Endothelial cell of umbilical vein (primary cell): ENCODE measurements around the gene PDLIM4.

Experiments
- EZH2 ChIP-seq: IDR thresholded peaks from 2 replicates; pipeline ENCODE4 v1.6.1; 2012; ENCODE audit warnings: borderline replicate concordance, low read depth, mild to moderate bottlenecking, moderate library complexity, low read length, inconsistent platforms; ENCODE audit not compliant: severe bottlenecking
- FOS ChIP-seq: IDR thresholded peaks from 2 replicates; pipeline ENCODE4 v1.6.1; 2011; ENCODE audit warnings: mild to moderate bottlenecking, low read length, moderate library complexity, borderline replicate concordance; ENCODE audit not compliant: insufficient read depth
- GATA2 ChIP-seq: IDR thresholded peaks from 2 replicates; pipeline ENCODE4 v1.7.0; 2011; ENCODE audit warnings: low read depth, mild to moderate bottlenecking, moderate library complexity, mixed read lengths, low read length; ENCODE audit not compliant: insufficient read length, insufficient read depth
- MAX ChIP-seq: IDR thresholded peaks from 2 replicates; pipeline ENCODE4 v1.6.1; 2011; ENCODE audit not compliant: insufficient read depth, insufficient read length
- MYC ChIP-seq: IDR thresholded peaks from one replicate; pipeline ENCODE4 v1.6.1; 2011; ENCODE audit warnings: mild to moderate bottlenecking, low read depth, low read length
- POLR2A ChIP-seq: IDR thresholded peaks from 2 replicates; pipeline ENCODE4 v1.6.1; 2012; ENCODE audit warnings: low read depth, mild to moderate bottlenecking, control low read depth, low read length
- POLR2AphosphoS5 ChIP-seq: IDR thresholded peaks from 2 replicates; pipeline ENCODE4 v1.6.1; 2012; ENCODE audit warnings: low read depth, mild to moderate bottlenecking, control low read depth, low read length, moderate library complexity; ENCODE audit not compliant: insufficient read depth
- TF ChIP-seq, protein P1 (sequence below), 2 donors: IDR thresholded peaks; 1 replicate in 1 of 2; 2 replicates in 1 of 2; pipeline ENCODE4 v1.5.1; 2011; ENCODE audit warnings: low read length in 2 of 2, mild to moderate bottlenecking in 2 of 2, moderate library complexity in 2 of 2, control low read depth in 1 of 2, inconsistent platforms in 1 of 2, low read depth in 1 of 2; ENCODE audit not compliant: insufficient read depth in 1 of 2; ENCODE audit errors: extremely low read depth in 1 of 2

DNA sequence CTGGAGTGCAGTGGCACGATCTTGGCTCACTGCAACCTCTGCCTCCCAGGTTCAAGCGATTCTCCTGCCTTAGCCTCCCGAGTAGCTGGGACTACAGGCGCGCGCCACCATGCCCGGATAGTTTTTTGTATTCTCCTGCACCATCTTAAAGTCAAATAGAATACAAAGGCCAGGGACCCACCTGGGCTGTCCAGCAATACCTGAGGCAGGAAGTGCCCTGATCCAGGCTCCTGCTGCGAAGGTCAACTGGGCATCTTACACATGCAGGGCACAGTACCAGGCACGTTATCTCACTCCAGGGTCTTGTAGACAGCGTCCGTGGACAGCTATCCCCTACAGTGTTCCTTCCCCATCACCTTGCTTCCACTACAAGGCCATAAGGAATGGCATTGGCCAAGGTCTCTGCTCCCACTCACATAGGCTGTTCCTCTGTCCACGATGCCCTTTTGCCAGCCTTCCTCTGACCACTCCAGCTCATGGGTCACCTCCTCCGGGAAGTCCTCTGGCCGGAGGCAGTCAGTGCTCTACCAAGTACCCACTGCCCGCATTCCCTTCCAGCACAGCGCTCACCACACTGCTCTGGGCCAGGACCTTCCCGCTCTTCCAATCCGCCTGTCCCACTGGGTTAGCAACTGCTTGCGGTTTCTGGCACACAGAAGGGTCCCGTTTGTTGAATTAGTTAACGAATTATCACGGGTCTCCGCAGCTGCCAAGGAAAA, 30.8 kb upstream of the PDLIM4 start:
- no peak for TF ChIP-seq FOS
- no peak for TF ChIP-seq POLR2A
- TF ChIP-seq, protein P1, sequence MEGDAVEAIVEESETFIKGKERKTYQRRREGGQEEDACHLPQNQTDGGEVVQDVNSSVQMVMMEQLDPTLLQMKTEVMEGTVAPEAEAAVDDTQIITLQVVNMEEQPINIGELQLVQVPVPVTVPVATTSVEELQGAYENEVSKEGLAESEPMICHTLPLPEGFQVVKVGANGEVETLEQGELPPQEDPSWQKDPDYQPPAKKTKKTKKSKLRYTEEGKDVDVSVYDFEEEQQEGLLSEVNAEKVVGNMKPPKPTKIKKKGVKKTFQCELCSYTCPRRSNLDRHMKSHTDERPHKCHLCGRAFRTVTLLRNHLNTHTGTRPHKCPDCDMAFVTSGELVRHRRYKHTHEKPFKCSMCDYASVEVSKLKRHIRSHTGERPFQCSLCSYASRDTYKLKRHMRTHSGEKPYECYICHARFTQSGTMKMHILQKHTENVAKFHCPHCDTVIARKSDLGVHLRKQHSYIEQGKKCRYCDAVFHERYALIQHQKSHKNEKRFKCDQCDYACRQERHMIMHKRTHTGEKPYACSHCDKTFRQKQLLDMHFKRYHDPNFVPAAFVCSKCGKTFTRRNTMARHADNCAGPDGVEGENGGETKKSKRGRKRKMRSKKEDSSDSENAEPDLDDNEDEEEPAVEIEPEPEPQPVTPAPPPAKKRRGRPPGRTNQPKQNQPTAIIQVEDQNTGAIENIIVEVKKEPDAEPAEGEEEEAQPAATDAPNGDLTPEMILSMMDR (IDR thresholded peaks at IDR 0.05; ENCODE audit: extremely low read depth in 1 of 2, insufficient read depth in 1 of 2, low read depth in 1 of 2, low read length in 2 of 2), result no peak
- no peak for TF ChIP-seq GATA2
- no peak for TF ChIP-seq POLR2AphosphoS5
- no peak for TF ChIP-seq MYC
- TF ChIP-seq EZH2, result no peak
- TF ChIP-seq MAX, result no peak
